HG02610 (cell line): ENCODE results near the gene FAM163B.

ENCODE experiments used
- ATAC-seq: cut with Tn5 transposase; IDR thresholded peaks from one replicate; pipeline ENCODE4 v1.9.1; 2021; ENCODE audit warnings: mild to moderate bottlenecking, moderate library complexity; ENCODE audit not compliant: unreplicated experiment

The FAM163B gene

DNA sequence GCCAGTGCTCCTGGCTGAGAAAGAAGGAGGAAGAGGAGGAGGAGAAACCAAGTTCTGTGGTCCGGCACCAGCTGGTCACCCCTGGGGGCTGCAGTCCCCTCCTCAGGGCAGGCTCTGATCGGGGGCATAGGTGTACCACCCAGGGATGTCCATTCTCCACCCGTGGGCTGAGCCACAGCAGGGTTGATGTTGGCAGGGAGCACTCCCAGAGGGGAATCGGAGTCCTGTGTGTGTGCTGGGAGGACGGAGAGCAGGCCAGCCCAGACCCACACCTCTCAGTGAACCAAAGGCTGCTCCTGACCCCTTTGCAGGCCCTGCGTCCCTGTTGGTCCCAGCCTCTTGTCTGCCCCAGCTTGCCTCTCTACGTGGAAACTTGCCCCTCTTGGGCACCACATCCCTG is 79.3 kb downstream of the FAM163B start:
- ATAC-seq = no peak

- ATAC-seq = no peak
Observed at GRCh38 chr9:133529457-133529856, 79.7 kb downstream of the FAM163B start.

DNA sequence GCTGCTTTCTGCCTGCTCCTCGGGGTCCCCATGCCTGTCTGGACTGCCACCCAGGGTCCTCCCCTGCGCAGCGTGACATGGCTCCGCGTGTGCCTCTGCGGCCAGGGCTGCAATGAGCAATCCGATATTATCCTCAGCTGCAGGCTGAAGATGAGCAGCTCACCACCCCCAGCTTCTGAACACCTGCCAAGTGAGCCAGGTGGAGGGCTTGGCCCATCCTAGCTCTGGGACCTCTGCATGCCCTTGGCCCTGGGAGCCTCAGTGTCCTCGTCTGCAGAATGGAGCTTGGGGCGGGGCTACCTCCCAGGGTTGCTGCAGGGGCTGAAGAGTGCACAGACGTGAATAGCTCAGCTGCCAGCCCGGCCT is 80.3 kb downstream of the FAM163B start:
- ATAC-seq = no peak

GRCh38 chr9:133528001-133528875 is 81.0 kb downstream of the FAM163B start:
- ATAC-seq = no peak

DNA sequence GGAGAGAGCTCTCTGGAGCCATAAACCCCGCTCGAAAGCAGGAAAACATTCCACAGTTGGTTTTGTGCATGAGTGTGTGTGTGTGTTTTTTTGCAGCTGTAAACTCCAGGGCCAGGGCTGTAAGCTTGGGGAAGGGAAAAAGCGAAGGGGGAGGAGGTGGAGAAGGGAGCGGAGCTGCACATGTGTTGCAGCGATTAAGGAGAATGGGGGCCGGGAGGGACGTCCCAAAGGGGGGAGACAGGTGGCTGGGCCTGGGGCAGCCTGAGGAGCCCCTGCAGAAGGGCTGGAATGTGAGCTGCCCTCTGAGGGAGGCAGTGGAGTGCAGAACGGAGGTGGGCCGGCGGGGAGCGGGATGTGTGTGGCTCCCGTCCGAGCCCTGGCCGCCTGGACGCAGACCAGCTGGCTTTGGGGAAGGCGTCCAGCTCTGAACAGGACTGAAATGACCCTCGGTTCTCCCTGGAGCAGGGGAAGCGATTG is 81.7 kb downstream of the FAM163B start:
- no peak for ATAC-seq
